ENCODE results near the gene ADAMTS2.

ADAMTS2 gene

DNA sequence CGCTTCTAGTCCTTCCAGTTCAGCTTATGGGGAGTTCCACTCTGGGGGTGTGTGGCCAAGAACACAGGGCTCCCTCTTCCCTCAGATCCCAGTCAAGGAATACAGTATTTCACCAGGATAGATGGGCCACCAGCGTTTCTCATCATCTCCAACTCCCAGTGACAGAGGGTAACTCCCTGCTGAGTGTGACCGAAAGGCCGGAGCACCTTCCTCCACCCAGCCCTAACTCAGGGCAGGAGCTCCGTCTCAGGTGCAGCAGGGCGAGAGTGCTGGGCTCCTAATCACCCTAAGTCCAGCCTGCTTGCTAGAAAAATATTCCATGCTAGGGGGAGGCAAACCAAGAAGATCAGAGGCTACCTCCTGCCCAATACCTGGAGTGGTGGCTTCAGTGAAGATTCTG, 102.6 kb downstream of the ADAMTS2 start:
- peaks cover 15% of the 10 kb centered on the region for H3K4me1 ChIP-seq (ENCODE audit: insufficient read depth, low read length)
- no peak overlapping the region for H3K9ac ChIP-seq (ENCODE audit: low read depth, low read length)
- H3K4me3 ChIP-seq (ENCODE audit: low read length), result no peak overlapping the region
- WGBS, result 91% methylated on average over 6 of the region's 6 CpGs
- H3K27me3 ChIP-seq (ENCODE audit: insufficient read depth, low read length), result no peaks in the 10 kb centered on the region
- H3K27ac ChIP-seq (ENCODE audit: low read depth, low read length), result no peak overlapping the region
- no peaks in the 10 kb centered on the region for H3K36me3 ChIP-seq (ENCODE audit: insufficient read depth, low read length)
- H3K9me3 ChIP-seq (ENCODE audit: insufficient read depth, low read depth, low read length), result peaks cover 15% of the 10 kb centered on the region; the same call in 1 of the 2 replicates

DNA sequence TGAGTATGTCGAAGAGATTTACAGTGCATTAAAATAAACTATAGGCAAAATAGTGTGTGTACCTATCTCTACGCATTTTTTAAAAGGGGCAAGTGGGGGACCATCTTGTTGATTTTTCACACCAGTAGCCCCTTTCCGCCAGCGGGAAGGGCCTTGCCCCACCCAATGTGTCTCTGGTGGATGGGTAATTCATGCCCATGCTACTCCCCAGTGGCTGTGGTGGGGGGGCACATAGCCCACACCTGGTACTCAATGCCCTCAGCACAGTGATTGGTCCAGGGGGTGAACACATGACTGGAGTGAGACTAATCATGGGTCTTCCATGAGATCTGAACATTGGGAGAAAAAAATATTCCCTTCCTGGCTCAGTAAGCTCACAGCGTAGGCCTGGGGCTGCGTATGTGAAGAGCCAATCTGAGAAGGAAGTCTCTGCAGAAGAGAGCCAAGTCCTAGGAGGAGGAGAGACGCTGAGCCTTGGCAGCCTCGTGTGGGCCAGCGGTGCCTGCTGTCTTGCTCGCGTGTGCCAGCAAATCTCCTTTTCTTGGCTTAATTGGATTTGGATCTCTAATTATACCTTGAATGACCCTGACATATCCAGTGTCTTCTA, 103.4 kb downstream of the ADAMTS2 start:
- Histone ChIP-seq H3K36me3 (ENCODE audit: insufficient read depth, low read length) (no peaks in the 10 kb centered on the region), H3K27ac (ENCODE audit: low read depth, low read length) (no peak overlapping the region), H3K4me3 (ENCODE audit: low read length) (no peak overlapping the region), H3K27me3 (ENCODE audit: insufficient read depth, low read length) (no peaks in the 10 kb centered on the region), H3K9me3 (ENCODE audit: insufficient read depth, low read depth, low read length) (peaks cover 11% of the 10 kb centered on the region; the same call in 1 of the 2 replicates), H3K9ac (ENCODE audit: low read depth, low read length) (no peak overlapping the region), H3K4me1 (ENCODE audit: insufficient read depth, low read length) (peaks cover 12% of the 10 kb centered on the region; the same call in 1 of the 2 replicates)
- 94% methylated on average over 11 of the region's 11 CpGs for WGBS

DNA sequence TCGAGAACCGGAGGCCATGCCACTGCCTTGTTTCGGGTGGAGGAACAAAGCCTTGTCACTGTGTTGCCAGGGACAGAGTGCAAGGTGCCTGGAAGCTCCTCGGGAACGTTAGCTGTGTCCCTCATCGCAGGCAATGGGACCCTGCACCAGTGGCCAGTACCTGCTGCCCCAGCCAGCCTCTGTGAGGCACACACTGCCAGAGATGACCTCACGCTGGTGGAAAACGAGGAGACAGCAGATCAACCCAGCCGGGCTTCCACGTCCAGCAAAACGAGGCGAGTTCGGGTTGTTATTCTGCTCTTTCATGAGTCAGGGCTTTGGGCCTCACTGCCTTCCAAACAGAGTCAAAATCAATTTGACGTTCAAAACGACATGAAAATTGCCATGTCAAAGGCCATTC, 104.1 kb downstream of the ADAMTS2 start:
- peaks cover 12% of the 10 kb centered on the region; the same call in 1 of the 2 replicates for H3K4me1 ChIP-seq (ENCODE audit: insufficient read depth, low read length)
- H3K27ac ChIP-seq (ENCODE audit: low read depth, low read length), result no peak overlapping the region
- H3K27me3 ChIP-seq (ENCODE audit: insufficient read depth, low read length), result no peaks in the 10 kb centered on the region
- H3K9me3 ChIP-seq (ENCODE audit: insufficient read depth, low read depth, low read length), result 0 out of 2 replicates have a peak, but pooled peaks cover 5% of the 10 kb centered on the region
- 95% methylated on average over 15 of the region's 15 CpGs for WGBS
- H3K4me3 ChIP-seq (ENCODE audit: low read length), result no peak overlapping the region
- H3K36me3 ChIP-seq (ENCODE audit: insufficient read depth, low read length), result no peaks in the 10 kb centered on the region
- H3K9ac ChIP-seq (ENCODE audit: low read depth, low read length), result no peak overlapping the region

DNA sequence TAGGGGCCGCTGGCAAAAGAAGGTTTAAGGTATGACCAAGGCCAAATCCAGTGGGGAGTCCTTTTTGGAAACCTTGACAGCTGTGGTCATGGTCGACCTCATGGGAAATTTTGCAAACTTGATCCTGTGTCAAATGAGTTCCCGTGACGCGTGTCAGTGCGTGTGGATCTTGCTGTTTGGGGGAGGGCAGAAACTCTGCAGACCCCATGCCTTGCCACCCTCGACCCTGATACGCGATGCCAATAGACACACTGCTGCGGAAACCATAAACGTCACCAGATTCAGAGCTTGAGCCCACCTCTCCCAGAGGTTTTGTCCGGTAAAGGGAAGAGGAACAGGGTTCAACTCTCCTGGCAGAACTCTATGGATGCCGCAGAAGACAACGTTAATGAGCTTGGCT, 104.7 kb downstream of the ADAMTS2 start:
- H3K27me3 ChIP-seq (ENCODE audit: insufficient read depth, low read length), result no peaks in the 10 kb centered on the region
- no peak overlapping the region for H3K9ac ChIP-seq (ENCODE audit: low read depth, low read length)
- 96% methylated on average over 14 of the region's 14 CpGs for WGBS
- no peak overlapping the region for H3K4me3 ChIP-seq (ENCODE audit: low read length)
- no peak overlapping the region for H3K27ac ChIP-seq (ENCODE audit: low read depth, low read length)
- no peaks in the 10 kb centered on the region for H3K36me3 ChIP-seq (ENCODE audit: insufficient read depth, low read length)
- peaks cover 8% of the 10 kb centered on the region; the same call in 1 of the 2 replicates for H3K4me1 ChIP-seq (ENCODE audit: insufficient read depth, low read length)
- H3K9me3 ChIP-seq (ENCODE audit: insufficient read depth, low read depth, low read length), result no peaks in the 10 kb centered on the region

DNA sequence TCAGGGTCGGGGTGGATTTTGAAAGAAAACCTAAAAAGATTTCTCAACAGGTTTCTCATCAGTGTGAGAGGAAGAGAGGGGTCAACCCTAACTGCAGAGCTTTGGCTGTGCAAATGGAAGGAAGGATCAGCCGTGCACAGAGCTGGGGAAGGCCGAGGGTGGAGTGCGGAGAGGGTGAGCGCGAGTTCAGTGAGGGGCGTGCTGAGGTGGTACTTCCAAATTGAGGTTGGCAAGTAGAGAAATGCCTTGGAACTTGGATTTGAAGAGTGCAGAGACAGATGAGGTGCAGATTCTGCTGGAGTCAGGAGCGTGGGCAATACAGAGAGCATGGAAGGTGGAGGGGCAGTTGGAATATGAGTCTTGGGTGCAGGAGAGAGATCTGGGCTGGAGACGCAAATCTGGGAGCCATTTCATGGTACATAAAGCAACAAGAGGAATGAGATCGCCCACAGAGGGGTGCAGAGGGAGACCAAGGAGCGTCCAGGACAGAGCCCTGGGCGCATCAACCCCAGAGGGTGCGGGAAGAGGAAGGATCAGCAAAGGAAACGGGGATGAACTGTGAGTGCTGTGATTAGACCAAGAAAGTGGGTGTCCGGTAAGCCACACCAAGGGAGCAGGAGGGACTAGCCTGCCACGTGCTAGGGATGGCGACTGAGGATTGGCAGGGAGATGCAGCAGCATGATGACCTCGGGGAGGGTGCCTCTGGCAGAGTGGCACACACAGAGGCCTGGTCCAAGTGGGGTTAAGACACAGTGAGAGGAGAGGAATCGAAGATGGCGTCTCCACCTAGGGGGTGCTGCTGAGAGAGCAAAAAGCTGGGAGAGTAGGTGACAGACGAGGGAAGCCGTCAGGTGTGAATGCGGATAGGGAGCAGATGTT, 105.8 kb downstream of the ADAMTS2 start:
- no peaks in the 10 kb centered on the region for H3K36me3 ChIP-seq (ENCODE audit: insufficient read depth, low read length)
- no peaks in the 10 kb centered on the region for H3K27me3 ChIP-seq (ENCODE audit: insufficient read depth, low read length)
- H3K9ac ChIP-seq (ENCODE audit: low read depth, low read length), result no peak overlapping the region
- WGBS, result 95% methylated on average over 23 of the region's 23 CpGs
- no peak overlapping the region for H3K27ac ChIP-seq (ENCODE audit: low read depth, low read length)
- no peak overlapping the region for H3K4me3 ChIP-seq (ENCODE audit: low read length)
- peaks cover 8% of the 10 kb centered on the region; the same call in 1 of the 2 replicates for H3K4me1 ChIP-seq (ENCODE audit: insufficient read depth, low read length)
- no peaks in the 10 kb centered on the region for H3K9me3 ChIP-seq (ENCODE audit: insufficient read depth, low read depth, low read length)

DNA sequence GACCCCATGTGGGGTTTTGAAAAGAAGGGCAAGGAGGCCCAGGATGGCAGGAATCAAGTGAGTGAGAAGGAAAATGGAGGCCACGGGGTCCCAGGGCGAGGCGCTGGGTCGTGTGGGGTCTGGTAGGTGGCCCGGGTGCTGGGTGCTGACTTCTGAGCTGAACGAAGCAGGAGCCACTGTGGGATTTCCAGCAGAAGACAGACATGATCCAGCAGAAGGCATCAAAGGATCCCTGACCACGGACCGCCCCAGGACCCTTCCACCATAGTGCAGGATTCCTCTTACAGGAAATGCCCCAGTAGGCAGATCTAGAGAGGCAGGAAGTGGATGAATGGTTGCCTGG, 106.7 kb downstream of the ADAMTS2 start:
- H3K27ac ChIP-seq (ENCODE audit: low read depth, low read length), result no peak overlapping the region
- peaks cover 8% of the 10 kb centered on the region; the same call in 1 of the 2 replicates for H3K4me1 ChIP-seq (ENCODE audit: insufficient read depth, low read length)
- no peak overlapping the region for H3K9ac ChIP-seq (ENCODE audit: low read depth, low read length)
- H3K36me3 ChIP-seq (ENCODE audit: insufficient read depth, low read length), result no peaks in the 10 kb centered on the region
- H3K27me3 ChIP-seq (ENCODE audit: insufficient read depth, low read length), result no peaks in the 10 kb centered on the region
- H3K9me3 ChIP-seq (ENCODE audit: insufficient read depth, low read depth, low read length), result no peaks in the 10 kb centered on the region
- no peak overlapping the region for H3K4me3 ChIP-seq (ENCODE audit: low read length)
- 93% methylated on average over 8 of the region's 8 CpGs for WGBS

DNA sequence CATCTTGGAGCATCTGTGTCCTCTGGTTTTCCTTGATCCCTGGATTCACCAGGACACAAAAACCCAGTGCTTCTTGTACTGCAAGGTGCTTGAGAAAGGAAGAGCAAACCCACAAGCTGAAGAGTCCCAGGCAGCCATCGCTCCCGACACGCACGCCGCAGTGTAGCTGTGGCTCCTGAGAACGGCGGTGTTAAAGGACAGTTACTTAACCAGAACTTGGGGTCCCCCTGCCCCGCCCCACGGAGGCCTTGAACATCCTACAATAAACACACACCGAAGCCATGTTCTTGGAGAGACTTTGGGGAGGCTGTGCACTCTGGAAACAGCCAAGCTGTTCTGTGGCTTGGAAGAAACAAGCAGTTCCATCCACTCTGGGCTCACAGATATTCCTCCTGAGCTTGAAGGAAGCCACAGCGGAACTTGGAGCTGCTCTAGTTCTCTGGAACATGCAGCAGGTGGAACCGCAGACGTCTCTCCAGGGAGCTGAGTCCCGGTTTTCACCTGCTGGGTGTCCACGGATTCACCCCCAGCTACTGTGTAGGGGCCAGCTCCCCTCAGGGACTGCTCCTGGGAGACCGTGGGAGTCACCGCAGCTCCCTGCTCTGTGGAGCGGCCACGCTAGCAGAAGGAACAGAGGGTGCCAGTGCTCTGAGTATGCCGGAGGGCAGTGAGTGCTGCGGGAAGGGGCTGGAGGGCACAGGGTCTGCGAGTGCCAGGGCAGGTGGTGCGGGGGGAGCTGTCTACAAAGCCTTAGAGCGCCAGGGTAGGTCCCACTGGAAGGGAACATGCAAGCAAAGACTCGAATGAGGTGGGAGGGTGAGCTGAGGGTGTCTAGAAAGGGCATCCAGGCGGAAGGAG, 107.3 kb downstream of the ADAMTS2 start:
- no peak overlapping the region for H3K27ac ChIP-seq (ENCODE audit: low read depth, low read length)
- no peaks in the 10 kb centered on the region for H3K9me3 ChIP-seq (ENCODE audit: insufficient read depth, low read depth, low read length)
- H3K4me3 ChIP-seq (ENCODE audit: low read length), result no peak overlapping the region
- H3K9ac ChIP-seq (ENCODE audit: low read depth, low read length), result no peak overlapping the region
- 93% methylated on average over 26 of the region's 26 CpGs for WGBS
- no peaks in the 10 kb centered on the region for H3K36me3 ChIP-seq (ENCODE audit: insufficient read depth, low read length)
- H3K27me3 ChIP-seq (ENCODE audit: insufficient read depth, low read length), result no peaks in the 10 kb centered on the region
- H3K4me1 ChIP-seq (ENCODE audit: insufficient read depth, low read length), result peaks cover 3% of the 10 kb centered on the region; the same call in 1 of the 2 replicates

DNA sequence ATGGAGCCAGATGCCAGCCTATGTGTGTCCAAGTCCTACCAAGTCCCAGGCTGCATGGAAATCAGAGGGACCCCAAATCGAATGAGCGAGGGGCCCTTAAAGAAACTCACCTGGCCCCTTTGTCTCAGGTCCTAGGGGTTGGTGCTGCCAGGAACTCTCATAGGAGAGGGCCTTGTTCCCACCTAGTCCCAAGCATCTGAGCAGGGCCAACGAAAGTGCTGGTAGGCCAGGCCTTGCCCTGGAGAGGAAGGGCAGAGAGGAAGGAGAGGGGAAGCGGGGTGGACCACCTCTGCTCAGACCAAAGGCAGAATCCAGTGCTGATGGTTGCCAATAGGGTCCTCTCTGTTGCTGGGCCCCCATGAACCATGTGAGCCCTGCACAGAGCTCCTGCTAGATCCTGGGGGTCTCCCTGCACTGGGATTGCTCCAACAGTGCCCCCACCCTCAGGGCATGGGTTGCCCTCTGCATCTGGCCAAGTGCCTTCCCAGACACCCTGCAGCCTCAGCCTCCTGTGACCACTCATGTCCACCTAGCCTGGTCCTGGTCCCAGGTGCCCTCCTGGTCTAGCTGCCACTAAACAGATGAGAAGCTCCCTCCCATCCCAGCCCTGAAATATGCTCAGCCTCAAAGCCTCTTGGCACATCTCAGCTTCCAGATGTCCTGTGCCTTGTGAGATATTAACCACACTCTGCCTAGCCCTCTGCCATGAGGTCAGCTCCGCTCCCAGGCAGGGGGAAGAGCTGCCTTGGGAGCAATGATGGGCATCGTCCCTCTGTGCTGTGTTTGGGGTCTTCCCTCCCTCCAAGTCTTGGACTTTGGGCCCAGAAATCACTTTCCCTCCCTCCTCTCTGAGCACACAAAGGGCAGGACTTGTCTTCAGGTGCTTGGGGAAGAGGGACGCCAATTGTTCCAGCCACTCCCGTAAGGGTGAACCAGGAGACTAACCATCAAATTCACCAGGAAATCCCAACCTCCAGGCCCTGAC, 109.6 kb downstream of the ADAMTS2 start:
- Histone ChIP-seq H3K27me3 (ENCODE audit: insufficient read depth, low read length) (no peaks in the 10 kb centered on the region), H3K9ac (ENCODE audit: low read depth, low read length) (no peak overlapping the region), H3K27ac (ENCODE audit: low read depth, low read length) (no peak overlapping the region), H3K36me3 (ENCODE audit: insufficient read depth, low read length) (no peaks in the 10 kb centered on the region), H3K9me3 (ENCODE audit: insufficient read depth, low read depth, low read length) (no peaks in the 10 kb centered on the region), H3K4me3 (ENCODE audit: low read length) (no peak overlapping the region), H3K4me1 (ENCODE audit: insufficient read depth, low read length) (no peaks in the 10 kb centered on the region)
- 97% methylated on average over 8 of the region's 8 CpGs for WGBS

DNA sequence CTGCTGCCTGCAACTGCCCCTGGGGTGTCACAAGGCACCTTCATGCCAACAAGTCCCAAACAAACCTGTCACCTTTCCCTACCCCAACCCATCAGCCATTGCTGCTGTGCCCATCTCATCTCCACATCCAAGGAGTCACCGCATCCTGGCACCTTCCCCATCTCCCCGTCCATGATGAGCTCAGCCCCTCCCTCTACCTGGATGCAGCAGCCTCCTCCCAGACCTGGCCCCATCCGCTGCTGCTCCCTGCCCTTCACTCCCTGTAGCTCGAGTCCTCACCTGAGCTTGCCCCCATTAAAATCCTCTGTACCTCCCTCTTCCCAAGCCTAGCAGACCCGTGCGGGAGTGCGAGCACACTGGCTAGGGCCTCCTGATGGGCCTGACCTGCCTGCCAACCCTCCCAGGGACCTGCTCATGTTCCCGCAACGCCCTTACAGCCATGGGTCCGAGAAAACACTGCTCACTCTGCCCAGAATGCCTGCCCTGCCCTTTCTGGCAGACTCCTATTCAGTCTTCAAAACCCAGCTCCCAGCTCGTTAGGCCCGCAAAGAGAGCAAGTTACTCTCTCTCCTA, 110.6 kb downstream of the ADAMTS2 start:
- Histone ChIP-seq H3K9me3 (ENCODE audit: insufficient read depth, low read depth, low read length) (no peaks in the 10 kb centered on the region), H3K27me3 (ENCODE audit: insufficient read depth, low read length) (no peaks in the 10 kb centered on the region), H3K36me3 (ENCODE audit: insufficient read depth, low read length) (no peaks in the 10 kb centered on the region), H3K4me1 (ENCODE audit: insufficient read depth, low read length) (no peaks in the 10 kb centered on the region), H3K27ac (ENCODE audit: low read depth, low read length) (no peak overlapping the region), H3K9ac (ENCODE audit: low read depth, low read length) (no peak overlapping the region), H3K4me3 (ENCODE audit: low read length) (no peak overlapping the region)
- WGBS, result 92% methylated on average over 12 of the region's 12 CpGs
